ENCODE results near the gene PMEPA1. TPM values are rescaled to one million over a fixed set of nuclear protein-coding genes. Genes with fewer than 3 reads are reported as not detected.
A peak's percentile ranks its signal among the peaks of the same experiment; 100 is the strongest.

The PMEPA1 gene
- total and polyA plus RNA-seq, 10 of the 15 experiments (the other 5 are each of a cell fraction or from before 2014, with no cell fraction given) = 0.02 to 0.10 (median 0.04) TPM; not detected in 3

DNA sequence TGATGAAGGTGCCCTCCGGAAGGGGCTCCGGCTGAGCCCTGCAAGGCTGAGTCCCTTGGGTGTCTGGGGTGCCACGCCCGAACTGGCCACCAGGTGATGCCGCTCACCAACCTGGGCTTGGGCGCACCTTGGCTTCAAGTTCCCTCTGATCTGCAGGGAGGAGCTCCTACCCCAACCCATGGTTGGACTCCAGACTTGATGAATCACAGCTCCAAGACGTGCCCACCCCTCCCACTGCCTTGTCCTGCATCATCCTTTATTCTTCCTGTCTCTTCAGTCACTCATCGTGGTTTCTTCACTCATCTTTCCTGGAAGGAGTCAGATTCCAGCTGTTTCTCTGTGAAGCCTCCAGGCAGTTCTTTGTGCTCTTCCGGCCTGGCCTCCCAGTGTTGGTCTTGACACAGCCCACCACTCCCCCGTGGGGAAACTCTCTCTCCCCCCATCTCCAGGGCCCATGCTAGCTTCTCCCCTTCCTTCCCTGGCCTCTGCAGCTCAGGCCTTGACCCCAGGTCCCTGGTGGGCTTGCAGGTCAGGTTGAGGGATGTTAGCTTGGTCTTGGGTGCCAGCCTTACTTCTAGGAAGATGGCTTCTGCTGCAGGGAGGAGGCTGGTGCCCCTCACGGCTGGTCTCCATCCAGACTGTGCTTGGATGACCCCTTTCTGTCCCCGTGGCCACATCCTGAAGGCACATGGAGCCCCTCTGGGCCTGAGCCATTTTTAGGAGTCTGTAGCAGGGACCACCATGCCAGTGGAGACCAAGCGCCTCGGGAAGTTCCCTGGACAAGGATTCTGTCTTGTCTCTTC, 87.0 kb downstream of the PMEPA1 start:
- no TSS peak for BruUV-seq (replicated peaks)
- CTCF ChIA-PET = interaction anchor here (0.6 to 5.9 kb wide), 9 partner anchors 21 to 588 kb away, joined by 3 to 32 read pairs (median 3); no protein-coding TSS in a partner anchor
- no peaks in the 10 kb centered on the region for H4K20me1 ChIP-seq (ENCODE audit: control insufficient read depth, insufficient read depth)
- ATAC-seq (peak; percentile 24), FAIRE-seq (no peak), DNase-seq (ENCODE audit: low read depth, low spot score) (no peak)
- H3K4me1 ChIP-seq (ENCODE audit: control insufficient read depth, insufficient read depth, low read length) = peaks cover 40% of the 10 kb centered on the region
- POLR2A ChIA-PET = no interaction called here
- H3K27ac ChIP-seq (ENCODE audit: control insufficient read depth, insufficient read depth) = no peak overlapping the region
- H3K27me3 ChIP-seq (replicated peaks in 1 of 2; ENCODE audit: control insufficient read depth in 2 of 2, insufficient read depth in 2 of 2, low read length in 1 of 2) = no peaks in the 10 kb centered on the region
- no peaks in the 10 kb centered on the region for H3K36me3 ChIP-seq (ENCODE audit: control insufficient read depth in 2 of 2, insufficient read depth in 2 of 2, low read length in 1 of 2)
- H2AFZ ChIP-seq (ENCODE audit: control insufficient read depth, low read depth, low read length) = no peak overlapping the region
- RAD21 ChIA-PET (ENCODE audit: unreplicated experiment) = interaction anchor here (0.8 to 2.9 kb wide), 5 partner anchors 26 to 558 kb away, joined by 3 to 6 read pairs (median 6); no protein-coding TSS in a partner anchor
- peaks cover 2% of the 10 kb centered on the region; the same call in 1 of the 3 replicates for H3K9me3 ChIP-seq (replicated peaks; ENCODE audit: control insufficient read depth, insufficient read depth, low read length)
- in situ Hi-C loops (cut with MboI) = no loop called here
- WGBS (ENCODE audit: insufficient coverage, insufficient replicate concordance, low lambda C conversion rate, missing lambda C conversion rate) = 26% methylated on average over 14 of the region's 14 CpGs
- intact Hi-C loops (cut with micrococcal nuclease; ENCODE audit: unreplicated experiment) = no loop called here
- no peaks in the 10 kb centered on the region for H3K79me2 ChIP-seq (ENCODE audit: control insufficient read depth, insufficient read depth, low read length)
- H3K4me2 ChIP-seq (ENCODE audit: control insufficient read depth, insufficient read depth) = no peak overlapping the region
- no peak overlapping the region for H3K4me3 ChIP-seq
- no peak overlapping the region for H3K9ac ChIP-seq (ENCODE audit: control insufficient read depth, insufficient read depth, low read length)
- SMC1A ChIA-PET (ENCODE audit: uncharacterized antibody, unreplicated experiment) = interaction anchor here (0.8 to 1.2 kb wide), 3 partner anchors 46 to 557 kb away, joined by 3 to 7 read pairs (median 3); no protein-coding TSS in a partner anchor
- TF ChIP-seq, protein P1, sequence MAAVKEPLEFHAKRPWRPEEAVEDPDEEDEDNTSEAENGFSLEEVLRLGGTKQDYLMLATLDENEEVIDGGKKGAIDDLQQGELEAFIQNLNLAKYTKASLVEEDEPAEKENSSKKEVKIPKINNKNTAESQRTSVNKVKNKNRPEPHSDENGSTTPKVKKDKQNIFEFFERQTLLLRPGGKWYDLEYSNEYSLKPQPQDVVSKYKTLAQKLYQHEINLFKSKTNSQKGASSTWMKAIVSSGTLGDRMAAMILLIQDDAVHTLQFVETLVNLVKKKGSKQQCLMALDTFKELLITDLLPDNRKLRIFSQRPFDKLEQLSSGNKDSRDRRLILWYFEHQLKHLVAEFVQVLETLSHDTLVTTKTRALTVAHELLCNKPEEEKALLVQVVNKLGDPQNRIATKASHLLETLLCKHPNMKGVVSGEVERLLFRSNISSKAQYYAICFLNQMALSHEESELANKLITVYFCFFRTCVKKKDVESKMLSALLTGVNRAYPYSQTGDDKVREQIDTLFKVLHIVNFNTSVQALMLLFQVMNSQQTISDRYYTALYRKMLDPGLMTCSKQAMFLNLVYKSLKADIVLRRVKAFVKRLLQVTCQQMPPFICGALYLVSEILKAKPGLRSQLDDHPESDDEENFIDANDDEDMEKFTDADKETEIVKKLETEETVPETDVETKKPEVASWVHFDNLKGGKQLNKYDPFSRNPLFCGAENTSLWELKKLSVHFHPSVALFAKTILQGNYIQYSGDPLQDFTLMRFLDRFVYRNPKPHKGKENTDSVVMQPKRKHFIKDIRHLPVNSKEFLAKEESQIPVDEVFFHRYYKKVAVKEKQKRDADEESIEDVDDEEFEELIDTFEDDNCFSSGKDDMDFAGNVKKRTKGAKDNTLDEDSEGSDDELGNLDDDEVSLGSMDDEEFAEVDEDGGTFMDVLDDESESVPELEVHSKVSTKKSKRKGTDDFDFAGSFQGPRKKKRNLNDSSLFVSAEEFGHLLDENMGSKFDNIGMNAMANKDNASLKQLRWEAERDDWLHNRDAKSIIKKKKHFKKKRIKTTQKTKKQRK (IDR thresholded peaks at IDR 0.05; ENCODE audit: low read depth, low read length) = no peak
- TF ChIP-seq SRF (IDR thresholded peaks at IDR 0.05; ENCODE audit: low read depth in 2 of 2, low read length in 2 of 2) (no peak), MEF2A (IDR thresholded peaks at IDR 0.05; ENCODE audit: insufficient read depth, low read depth, low read length) (no peak), MXI1 (IDR thresholded peaks at IDR 0.05; ENCODE audit: low read depth, low read length) (no peak), CBFB (IDR thresholded peaks at IDR 0.05; ENCODE audit: low read depth) (no peak), HDAC2 (IDR thresholded peaks at IDR 0.05) (no peak), SMC3 (IDR thresholded peaks at IDR 0.05; ENCODE audit: borderline replicate concordance, low read length) (peak; percentile 57; the same call in 1 of the 2 replicates), HDAC6 (IDR thresholded peaks at IDR 0.05; ENCODE audit: unreplicated experiment) (no peak), SREBF2 (IDR thresholded peaks at IDR 0.05; ENCODE audit: low read length) (no peak), EED (IDR thresholded peaks at IDR 0.05; ENCODE audit: low read depth) (no peak), MTA2 (IDR thresholded peaks at IDR 0.05; ENCODE audit: low read depth) (no peak), POLR2A (IDR thresholded peaks at IDR 0.05; ENCODE audit: low read depth, low read length) (no peak), RAD51 (IDR thresholded peaks at IDR 0.05) (no peak), ETV6 (conservative IDR thresholded peaks at IDR 0.05 in 1 of 2, IDR thresholded peaks at IDR 0.05 in 1 of 2; ENCODE audit: borderline replicate concordance in 1 of 2, low read depth in 1 of 2) (0 out of 4 replicates have a peak, but pooled peaks of 1 of the 2 experiments have one; percentile 28), YY1 (IDR thresholded peaks at IDR 0.05; ENCODE audit: low read depth, low read length) (0 out of 2 replicates have a peak, but pooled peaks have one; percentile 12)
- TF ChIP-seq, protein P2, sequence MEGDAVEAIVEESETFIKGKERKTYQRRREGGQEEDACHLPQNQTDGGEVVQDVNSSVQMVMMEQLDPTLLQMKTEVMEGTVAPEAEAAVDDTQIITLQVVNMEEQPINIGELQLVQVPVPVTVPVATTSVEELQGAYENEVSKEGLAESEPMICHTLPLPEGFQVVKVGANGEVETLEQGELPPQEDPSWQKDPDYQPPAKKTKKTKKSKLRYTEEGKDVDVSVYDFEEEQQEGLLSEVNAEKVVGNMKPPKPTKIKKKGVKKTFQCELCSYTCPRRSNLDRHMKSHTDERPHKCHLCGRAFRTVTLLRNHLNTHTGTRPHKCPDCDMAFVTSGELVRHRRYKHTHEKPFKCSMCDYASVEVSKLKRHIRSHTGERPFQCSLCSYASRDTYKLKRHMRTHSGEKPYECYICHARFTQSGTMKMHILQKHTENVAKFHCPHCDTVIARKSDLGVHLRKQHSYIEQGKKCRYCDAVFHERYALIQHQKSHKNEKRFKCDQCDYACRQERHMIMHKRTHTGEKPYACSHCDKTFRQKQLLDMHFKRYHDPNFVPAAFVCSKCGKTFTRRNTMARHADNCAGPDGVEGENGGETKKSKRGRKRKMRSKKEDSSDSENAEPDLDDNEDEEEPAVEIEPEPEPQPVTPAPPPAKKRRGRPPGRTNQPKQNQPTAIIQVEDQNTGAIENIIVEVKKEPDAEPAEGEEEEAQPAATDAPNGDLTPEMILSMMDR (IDR thresholded peaks at IDR 0.05 in 2 of 3, conservative IDR thresholded peaks at IDR 0.05 in 1 of 3; ENCODE audit: control insufficient read depth in 2 of 3, extremely low read depth in 1 of 3, insufficient read depth in 1 of 3, low read depth in 3 of 3, low read length in 3 of 3) = peak; percentile 64 to 93 (median 90)
- TF ChIP-seq, protein P3, sequence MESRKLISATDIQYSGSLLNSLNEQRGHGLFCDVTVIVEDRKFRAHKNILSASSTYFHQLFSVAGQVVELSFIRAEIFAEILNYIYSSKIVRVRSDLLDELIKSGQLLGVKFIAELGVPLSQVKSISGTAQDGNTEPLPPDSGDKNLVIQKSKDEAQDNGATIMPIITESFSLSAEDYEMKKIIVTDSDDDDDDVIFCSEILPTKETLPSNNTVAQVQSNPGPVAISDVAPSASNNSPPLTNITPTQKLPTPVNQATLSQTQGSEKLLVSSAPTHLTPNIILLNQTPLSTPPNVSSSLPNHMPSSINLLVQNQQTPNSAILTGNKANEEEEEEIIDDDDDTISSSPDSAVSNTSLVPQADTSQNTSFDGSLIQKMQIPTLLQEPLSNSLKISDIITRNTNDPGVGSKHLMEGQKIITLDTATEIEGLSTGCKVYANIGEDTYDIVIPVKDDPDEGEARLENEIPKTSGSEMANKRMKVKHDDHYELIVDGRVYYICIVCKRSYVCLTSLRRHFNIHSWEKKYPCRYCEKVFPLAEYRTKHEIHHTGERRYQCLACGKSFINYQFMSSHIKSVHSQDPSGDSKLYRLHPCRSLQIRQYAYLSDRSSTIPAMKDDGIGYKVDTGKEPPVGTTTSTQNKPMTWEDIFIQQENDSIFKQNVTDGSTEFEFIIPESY (IDR thresholded peaks at IDR 0.05) = no peak
